Measurements from ENCODE around the gene SMC1B.

GRCh38 chr22:45344334-45344733 lies 69.1 kb downstream of the SMC1B start:
- TF ChIP-seq EP300 (conservative IDR thresholded peaks at IDR 0.05; ENCODE audit: poor library complexity, severe bottlenecking) (no peak), REST (IDR thresholded peaks at IDR 0.05; ENCODE audit: borderline replicate concordance) (no peak), MXI1 (conservative IDR thresholded peaks at IDR 0.05; ENCODE audit: poor library complexity, severe bottlenecking) (no peak), CTCF (IDR thresholded peaks at IDR 0.05; ENCODE audit: poor library complexity, severe bottlenecking) (no peak), POLR2AphosphoS5 (IDR thresholded peaks at IDR 0.05) (no peak), EZH2 (IDR thresholded peaks at IDR 0.05; ENCODE audit: borderline replicate concordance, insufficient read depth, low read length, poor library complexity, severe bottlenecking) (no peak), TAF1 (IDR thresholded peaks at IDR 0.05; ENCODE audit: low read depth) (no peak), SMC3 (conservative IDR thresholded peaks at IDR 0.05; ENCODE audit: poor library complexity) (no peak), RAD21 (conservative IDR thresholded peaks at IDR 0.05) (no peak)
